NB4 (cell line): ENCODE data around the gene GNA14.

Experiments
- CTCF ChIP-seq: IDR thresholded peaks from one replicate; pipeline ENCODE4 v1.5.1; 2012; ENCODE audit warnings: low read depth, low read length
- POLR2A ChIP-seq: IDR thresholded peaks from 2 replicates; pipeline ENCODE4 v1.6.1; 2011; ENCODE audit warnings: mild to moderate bottlenecking; ENCODE audit not compliant: insufficient read length; ENCODE audit errors: extremely low read depth

- TF ChIP-seq POLR2A (no peak), CTCF (peak; percentile 91)
Measured at GRCh38 chr9:77457916-77458592, 190.1 kb downstream of the GNA14 start.
